ENCODE results near the gene GPATCH11.

The GPATCH11 gene

GRCh38 chr2:37109523-37109922, 25.2 kb downstream of the GPATCH11 start:
- DNase-seq, result no peak

- no peak for DNase-seq
Measured at GRCh38 chr2:37110306-37111212, 26.2 kb downstream of the GPATCH11 start.

GRCh38 chr2:37111958-37112357, 27.6 kb downstream of the GPATCH11 start:
- DNase-seq, result no peak

- no peak for DNase-seq
Measured at GRCh38 chr2:37117566-37117965, 33.2 kb downstream of the GPATCH11 start.

GRCh38 chr2:37119157-37119556, 34.8 kb downstream of the GPATCH11 start:
- no peak for DNase-seq

GRCh38 chr2:37125416-37125815, 41.1 kb downstream of the GPATCH11 start:
- DNase-seq, result no peak

GRCh38 chr2:37132914-37133313, 48.6 kb downstream of the GPATCH11 start:
- no peak for DNase-seq

- no peak for DNase-seq
Measured at GRCh38 chr2:37142546-37142945, 58.2 kb downstream of the GPATCH11 start.

GRCh38 chr2:37143974-37144373, 59.7 kb downstream of the GPATCH11 start:
- no peak for DNase-seq

GRCh38 chr2:37146062-37146461, 61.7 kb downstream of the GPATCH11 start:
- DNase-seq, result no peak

GRCh38 chr2:37148325-37148724, 64.0 kb downstream of the GPATCH11 start:
- no peak for DNase-seq
